Measurements from ENCODE around the gene THRSP. TPM values are rescaled to one million over a fixed set of nuclear protein-coding genes. Genes with fewer than 3 reads are reported as not detected.

The THRSP gene
- total RNA-seq, 1 experiment from 2014 or later: not detected

GRCh38 chr11:78100261-78100660, 36.6 kb downstream of the THRSP start:
- Histone ChIP-seq H3K9me2 (replicated peaks; ENCODE audit: low read length) (no peaks in the 10 kb centered on the region), H3K79me2 (ENCODE audit: low read length) (no peaks in the 10 kb centered on the region), H3K27ac (ENCODE audit: low read length) (no peak overlapping the region), H4K20me1 (ENCODE audit: low read length) (no peaks in the 10 kb centered on the region), H3K27me3 (ENCODE audit: low read length) (no peaks in the 10 kb centered on the region), H3K4me1 (ENCODE audit: insufficient read depth, low read length) (peaks cover 10% of the 10 kb centered on the region; the same call in 1 of the 2 replicates), H3F3A (ENCODE audit: low read length, unreplicated experiment) (no peaks in the 10 kb centered on the region), H3K36me3 (ENCODE audit: low read depth, low read length) (peaks cover 35% of the 10 kb centered on the region), H3K4me3 (ENCODE audit: low read length) (no peak overlapping the region), H2AFZ (ENCODE audit: low read length) (no peak overlapping the region), H3K9me3 (ENCODE audit: low read length) (no peaks in the 10 kb centered on the region), H3K9ac (ENCODE audit: low read length) (no peak overlapping the region), H3K4me2 (ENCODE audit: low read length) (no peak overlapping the region)
- BruUV-seq (replicated peaks): no TSS peak
- TF ChIP-seq EZH2phosphoT487 (IDR thresholded peaks at IDR 0.05; ENCODE audit: borderline replicate concordance, low read length) (no peak), CTCF (conservative IDR thresholded peaks at IDR 0.05; ENCODE audit: low read depth, low read length) (no peak), EZH2 (IDR thresholded peaks at IDR 0.05; ENCODE audit: low read length, unreplicated experiment) (no peak)
- ChIA-PET CTCF (no interaction called here), POLR2A (ENCODE audit: unreplicated experiment) (no interaction called here)
- ATAC-seq (no peak), DNase-seq (no peak)
- intact Hi-C loops (cut with micrococcal nuclease): no loop called here

GRCh38 chr11:78100676-78101472, 37.2 kb downstream of the THRSP start:
- DNase-seq (peak; percentile 58), ATAC-seq (peak; percentile 96)
- Histone ChIP-seq H3K79me2 (ENCODE audit: low read length) (no peaks in the 10 kb centered on the region), H3K4me1 (ENCODE audit: insufficient read depth, low read length) (peaks cover 10% of the 10 kb centered on the region; the same call in 1 of the 2 replicates), H3K9me2 (replicated peaks; ENCODE audit: low read length) (no peaks in the 10 kb centered on the region), H3F3A (ENCODE audit: low read length, unreplicated experiment) (no peaks in the 10 kb centered on the region), H3K36me3 (ENCODE audit: low read depth, low read length) (peaks cover 35% of the 10 kb centered on the region), H3K4me3 (ENCODE audit: low read length) (no peak overlapping the region), H3K4me2 (ENCODE audit: low read length) (no peak overlapping the region), H3K27me3 (ENCODE audit: low read length) (no peaks in the 10 kb centered on the region), H2AFZ (ENCODE audit: low read length) (no peak overlapping the region), H4K20me1 (ENCODE audit: low read length) (no peaks in the 10 kb centered on the region), H3K27ac (ENCODE audit: low read length) (0 out of 2 replicates have a peak overlapping the region, but pooled peaks have one; percentile 10), H3K9me3 (ENCODE audit: low read length) (no peaks in the 10 kb centered on the region), H3K9ac (ENCODE audit: low read length) (no peak overlapping the region)
- TF ChIP-seq CTCF (conservative IDR thresholded peaks at IDR 0.05; ENCODE audit: low read depth, low read length) (no peak), EZH2phosphoT487 (IDR thresholded peaks at IDR 0.05; ENCODE audit: borderline replicate concordance, low read length) (no peak), EZH2 (IDR thresholded peaks at IDR 0.05; ENCODE audit: low read length, unreplicated experiment) (no peak)
- BruUV-seq (replicated peaks): no TSS peak
- ChIA-PET POLR2A (ENCODE audit: unreplicated experiment) (interaction anchor here (0.6 to 0.7 kb wide), 3 partner anchors 21 to 488 kb away, joined by 3 to 5 read pairs (median 3); no protein-coding TSS in a partner anchor), CTCF (no interaction called here)
- intact Hi-C loops (cut with micrococcal nuclease): no loop called here
